ENCODE data around the gene NDUFAF4. TPM values are rescaled to one million over a fixed set of nuclear protein-coding genes. Genes with fewer than 3 reads are reported as not detected.

NDUFAF4 gene
- total and polyA plus RNA-seq, 2 experiments from 2014 or later: 35.1 to 233 TPM

DNA sequence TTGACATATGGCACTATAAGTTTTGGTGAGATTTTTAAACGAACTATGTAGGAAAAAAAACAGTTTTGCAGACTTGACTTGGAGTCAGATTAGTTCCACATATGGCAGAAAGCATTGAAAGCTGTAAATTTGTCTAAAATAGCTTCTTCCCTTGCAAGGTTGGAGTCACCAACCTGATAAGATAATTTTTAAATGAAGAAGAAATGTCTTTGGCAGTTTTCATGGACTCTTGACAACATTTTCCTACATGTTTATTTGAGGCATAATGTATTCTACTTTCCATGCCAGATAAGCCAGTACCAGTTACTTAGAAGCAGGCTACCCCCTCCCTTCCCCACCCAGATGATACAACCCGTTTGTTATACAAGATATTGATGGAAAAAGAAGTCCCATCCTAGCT is 32.0 kb upstream of the NDUFAF4 start (continued):
- TF ChIP-seq ETS1 (IDR thresholded peaks at IDR 0.05) (no peak), ZNF114 (CRISPR knock-in tag; IDR thresholded peaks at IDR 0.05) (no peak), STAT1 (IDR thresholded peaks at IDR 0.05; ENCODE audit: unreplicated experiment) (no peak), EZH2 (IDR thresholded peaks at IDR 0.05; ENCODE audit: low read depth, unreplicated experiment) (no peak)

- Mint-ChIP-seq H3K27ac (no peak overlapping the region), H3K4me1 (peaks cover 24% of the 10 kb centered on the region), H3K4me3 (no peak overlapping the region), H3K27me3 (ENCODE audit: insufficient read depth, low read depth, poor library complexity) (peaks cover 11% of the 10 kb centered on the region), H3K9me3 (no peaks in the 10 kb centered on the region), H3K36me3 (ENCODE audit: low read depth) (no peaks in the 10 kb centered on the region)
- Histone ChIP-seq H4K20me1 (replicated peaks; ENCODE audit: insufficient read depth) (no peaks in the 10 kb centered on the region), H3K4me1 (ENCODE audit: insufficient read depth) (peaks cover 21% of the 10 kb centered on the region), H3K79me2 (replicated peaks; ENCODE audit: insufficient read depth) (no peaks in the 10 kb centered on the region), H3K27ac (ENCODE audit: low read depth) (no peak overlapping the region), H2AFZ (no peak overlapping the region), H3F3A (replicated peaks; ENCODE audit: low read depth) (no peaks in the 10 kb centered on the region; the same call in 1 of the 2 replicates), H3K36me3 (ENCODE audit: insufficient read depth) (no peaks in the 10 kb centered on the region), H3K4me3 (no peak overlapping the region), H3K4me2 (no peak overlapping the region), H3K27me3 (ENCODE audit: insufficient read depth) (no peaks in the 10 kb centered on the region), H3K9me2 (ENCODE audit: insufficient read depth) (no peaks in the 10 kb centered on the region)
- no peak for ATAC-seq
- DNase-seq (ENCODE audit: low spot score): no peak
- TF ChIP-seq POLR2AphosphoS5 (IDR thresholded peaks at IDR 0.05; ENCODE audit: low read depth): no peak
- TF ChIP-seq NANOG (IDR thresholded peaks at IDR 0.05; ENCODE audit: borderline replicate concordance): no peak
- TF ChIP-seq, protein P1, sequence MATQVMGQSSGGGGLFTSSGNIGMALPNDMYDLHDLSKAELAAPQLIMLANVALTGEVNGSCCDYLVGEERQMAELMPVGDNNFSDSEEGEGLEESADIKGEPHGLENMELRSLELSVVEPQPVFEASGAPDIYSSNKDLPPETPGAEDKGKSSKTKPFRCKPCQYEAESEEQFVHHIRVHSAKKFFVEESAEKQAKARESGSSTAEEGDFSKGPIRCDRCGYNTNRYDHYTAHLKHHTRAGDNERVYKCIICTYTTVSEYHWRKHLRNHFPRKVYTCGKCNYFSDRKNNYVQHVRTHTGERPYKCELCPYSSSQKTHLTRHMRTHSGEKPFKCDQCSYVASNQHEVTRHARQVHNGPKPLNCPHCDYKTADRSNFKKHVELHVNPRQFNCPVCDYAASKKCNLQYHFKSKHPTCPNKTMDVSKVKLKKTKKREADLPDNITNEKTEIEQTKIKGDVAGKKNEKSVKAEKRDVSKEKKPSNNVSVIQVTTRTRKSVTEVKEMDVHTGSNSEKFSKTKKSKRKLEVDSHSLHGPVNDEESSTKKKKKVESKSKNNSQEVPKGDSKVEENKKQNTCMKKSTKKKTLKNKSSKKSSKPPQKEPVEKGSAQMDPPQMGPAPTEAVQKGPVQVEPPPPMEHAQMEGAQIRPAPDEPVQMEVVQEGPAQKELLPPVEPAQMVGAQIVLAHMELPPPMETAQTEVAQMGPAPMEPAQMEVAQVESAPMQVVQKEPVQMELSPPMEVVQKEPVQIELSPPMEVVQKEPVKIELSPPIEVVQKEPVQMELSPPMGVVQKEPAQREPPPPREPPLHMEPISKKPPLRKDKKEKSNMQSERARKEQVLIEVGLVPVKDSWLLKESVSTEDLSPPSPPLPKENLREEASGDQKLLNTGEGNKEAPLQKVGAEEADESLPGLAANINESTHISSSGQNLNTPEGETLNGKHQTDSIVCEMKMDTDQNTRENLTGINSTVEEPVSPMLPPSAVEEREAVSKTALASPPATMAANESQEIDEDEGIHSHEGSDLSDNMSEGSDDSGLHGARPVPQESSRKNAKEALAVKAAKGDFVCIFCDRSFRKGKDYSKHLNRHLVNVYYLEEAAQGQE (IDR thresholded peaks at IDR 0.05; ENCODE audit: unreplicated experiment): no peak
- TF ChIP-seq CTCF (conservative IDR thresholded peaks at IDR 0.05; ENCODE audit: low read depth in 2 of 2): no peak
- TF ChIP-seq EZH2phosphoT487 (IDR thresholded peaks at IDR 0.05; ENCODE audit: unreplicated experiment): no peak
- TF ChIP-seq ZNF114 (CRISPR knock-in tag; IDR thresholded peaks at IDR 0.05): no peak
- no peak for TF ChIP-seq ZNF331 (CRISPR knock-in tag; IDR thresholded peaks at IDR 0.05; ENCODE audit: low read depth)
- no peak for TF ChIP-seq CREB1 (CRISPR knock-in tag; IDR thresholded peaks at IDR 0.05; ENCODE audit: low read depth)
- TF ChIP-seq ETS1 (IDR thresholded peaks at IDR 0.05): no peak
- no peak for TF ChIP-seq JUNB (IDR thresholded peaks at IDR 0.05; ENCODE audit: unreplicated experiment)
Observed at GRCh38 chr6:96927660-96928059, 30.0 kb upstream of the NDUFAF4 start.
